ENCODE measurements around the gene NRXN2.
"Not testable (repeated sequence)": the region's sequence is repeated elsewhere in the genome, so short reads cannot be mapped to it uniquely, and the experiment has no call there.

Gene NRXN2

GRCh38 chr11:64665411-64665821 is 57.6 kb downstream of the NRXN2 start:
- Histone ChIP-seq H3K9me2 (replicated peaks; ENCODE audit: low read depth, low read length) (no peaks in the 10 kb centered on the region), H3K27me3 (ENCODE audit: insufficient read depth, low read length, poor library complexity, severe bottlenecking) (no peaks in the 10 kb centered on the region), H2AFZ (ENCODE audit: low read length) (0 out of 2 replicates have a peak overlapping the region, but pooled peaks have one; percentile 55), H3K9me3 (ENCODE audit: insufficient read depth, low read depth, low read length) (no peaks in the 10 kb centered on the region), H3F3A (ENCODE audit: low read depth) (no peaks in the 10 kb centered on the region), H3K36me3 (ENCODE audit: insufficient read depth, low read length) (no peaks in the 10 kb centered on the region), H4K20me1 (ENCODE audit: insufficient read depth, low read length, poor library complexity, severe bottlenecking) (no peaks in the 10 kb centered on the region), H3K4me2 (ENCODE audit: low read depth, low read length, poor library complexity, severe bottlenecking) (no peak overlapping the region), H3K4me1 (ENCODE audit: insufficient read depth, low read length, poor library complexity, severe bottlenecking) (peaks cover 7% of the 10 kb centered on the region), H3K4me3 (ENCODE audit: low read length, poor library complexity, severe bottlenecking) (no peak overlapping the region), H3K79me2 (ENCODE audit: insufficient read depth, low read length) (no peaks in the 10 kb centered on the region), H3K9ac (ENCODE audit: low read depth, low read length, poor library complexity, severe bottlenecking) (no peak overlapping the region)
- TF ChIP-seq EZH2phosphoT487 (IDR thresholded peaks at IDR 0.05; ENCODE audit: borderline replicate concordance) (no peak), CTCF (conservative IDR thresholded peaks at IDR 0.05; ENCODE audit: low read length) (no peak)

- H3K27me3 ChIP-seq (ENCODE audit: insufficient read depth, low read length, poor library complexity, severe bottlenecking); H3K4me2 ChIP-seq (ENCODE audit: low read depth, low read length, poor library complexity, severe bottlenecking); H3K9me2 ChIP-seq (replicated peaks; ENCODE audit: low read depth, low read length); H3F3A ChIP-seq (ENCODE audit: low read depth); H3K79me2 ChIP-seq (ENCODE audit: insufficient read depth, low read length); H3K4me3 ChIP-seq (ENCODE audit: low read length, poor library complexity, severe bottlenecking); H3K9me3 ChIP-seq (ENCODE audit: insufficient read depth, low read depth, low read length); H4K20me1 ChIP-seq (ENCODE audit: insufficient read depth, low read length, poor library complexity, severe bottlenecking); H3K4me1 ChIP-seq (ENCODE audit: insufficient read depth, low read length, poor library complexity, severe bottlenecking); H3K36me3 ChIP-seq (ENCODE audit: insufficient read depth, low read length); H3K9ac ChIP-seq (ENCODE audit: low read depth, low read length, poor library complexity, severe bottlenecking); H2AFZ ChIP-seq (ENCODE audit: low read length): not testable (repeated sequence)
These were observed 58.6 kb downstream of the NRXN2 start for GRCh38 chr11:64664236-64664870.

DNA sequence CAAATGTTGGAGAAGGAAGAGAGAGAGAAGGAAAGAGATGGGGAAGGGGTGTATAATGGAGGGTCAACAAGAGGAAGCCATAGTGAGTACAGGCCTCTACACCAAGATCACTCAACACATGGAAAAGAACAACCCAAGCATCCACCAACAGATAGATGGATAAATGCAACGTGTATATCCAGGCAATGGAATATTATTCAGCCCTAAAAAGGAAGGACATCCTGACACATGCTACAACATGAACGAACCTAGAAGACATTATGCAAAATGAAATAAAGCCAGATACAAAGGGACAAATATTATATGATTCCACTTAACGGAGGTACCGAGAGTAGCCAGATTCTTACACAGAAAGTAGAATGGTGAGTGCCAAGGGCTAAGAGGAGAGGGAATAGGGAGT is 59.3 kb downstream of the NRXN2 start:
- TF ChIP-seq EZH2phosphoT487 (IDR thresholded peaks at IDR 0.05; ENCODE audit: borderline replicate concordance) (no peak), CTCF (conservative IDR thresholded peaks at IDR 0.05; ENCODE audit: low read length) (no peak)
- peaks cover 12% of the 10 kb centered on the region for H3K4me1 ChIP-seq (ENCODE audit: insufficient read depth, low read length, poor library complexity, severe bottlenecking)
- H4K20me1 ChIP-seq (ENCODE audit: insufficient read depth, low read length, poor library complexity, severe bottlenecking), result no peaks in the 10 kb centered on the region
- H2AFZ ChIP-seq (ENCODE audit: low read length), result no peak overlapping the region
- no peak overlapping the region for H3K4me2 ChIP-seq (ENCODE audit: low read depth, low read length, poor library complexity, severe bottlenecking)
- H3K27me3 ChIP-seq (ENCODE audit: insufficient read depth, low read length, poor library complexity, severe bottlenecking), result no peaks in the 10 kb centered on the region
- no peak overlapping the region for H3K9ac ChIP-seq (ENCODE audit: low read depth, low read length, poor library complexity, severe bottlenecking)
- H3K9me3 ChIP-seq (ENCODE audit: insufficient read depth, low read depth, low read length), result no peaks in the 10 kb centered on the region
- H3K4me3 ChIP-seq (ENCODE audit: low read length, poor library complexity, severe bottlenecking), result no peak overlapping the region
- H3K79me2 ChIP-seq (ENCODE audit: insufficient read depth, low read length), result no peaks in the 10 kb centered on the region
- no peaks in the 10 kb centered on the region for H3F3A ChIP-seq (ENCODE audit: low read depth)
- no peaks in the 10 kb centered on the region for H3K9me2 ChIP-seq (replicated peaks; ENCODE audit: low read depth, low read length)
- H3K36me3 ChIP-seq (ENCODE audit: insufficient read depth, low read length), result no peaks in the 10 kb centered on the region

GRCh38 chr11:64661614-64662013 is 61.4 kb downstream of the NRXN2 start:
- no peak for TF ChIP-seq EZH2phosphoT487 (IDR thresholded peaks at IDR 0.05; ENCODE audit: borderline replicate concordance)
- TF ChIP-seq CTCF (conservative IDR thresholded peaks at IDR 0.05; ENCODE audit: low read length), result no peak
- no peak overlapping the region for H2AFZ ChIP-seq (ENCODE audit: low read length)
- no peak overlapping the region for H3K9ac ChIP-seq (ENCODE audit: low read depth, low read length, poor library complexity, severe bottlenecking)
- H3K27me3 ChIP-seq (ENCODE audit: insufficient read depth, low read length, poor library complexity, severe bottlenecking), result no peaks in the 10 kb centered on the region
- peaks cover 28% of the 10 kb centered on the region for H3K4me1 ChIP-seq (ENCODE audit: insufficient read depth, low read length, poor library complexity, severe bottlenecking)
- no peaks in the 10 kb centered on the region for H3F3A ChIP-seq (ENCODE audit: low read depth)
- H3K79me2 ChIP-seq (ENCODE audit: insufficient read depth, low read length), result no peaks in the 10 kb centered on the region
- no peaks in the 10 kb centered on the region for H3K36me3 ChIP-seq (ENCODE audit: insufficient read depth, low read length)
- H4K20me1 ChIP-seq (ENCODE audit: insufficient read depth, low read length, poor library complexity, severe bottlenecking), result no peaks in the 10 kb centered on the region
- H3K9me2 ChIP-seq (replicated peaks; ENCODE audit: low read depth, low read length), result no peaks in the 10 kb centered on the region
- H3K9me3 ChIP-seq (ENCODE audit: insufficient read depth, low read depth, low read length), result no peaks in the 10 kb centered on the region
- no peak overlapping the region for H3K4me3 ChIP-seq (ENCODE audit: low read length, poor library complexity, severe bottlenecking)
- H3K4me2 ChIP-seq (ENCODE audit: low read depth, low read length, poor library complexity, severe bottlenecking), result no peak overlapping the region

All from Loucy (cell line).